K562 (cell line): Measurements from ENCODE around the gene FAM83E.

Experiments used
- HNRNPLL ChIP-seq: fragments of 200-400 bp; formaldehyde crosslinking; IDR thresholded peaks from 2 replicates; pipeline ENCODE4 v1.6.1; 2017; ENCODE audit warnings: low read length, low read depth, mild to moderate bottlenecking; ENCODE audit not compliant: poor library complexity, severe bottlenecking
- SMAD2 ChIP-seq: fragments of 150-350 bp; IDR thresholded peaks from 2 replicates; pipeline ENCODE4 v1.6.1; 2014; ENCODE audit warnings: low read depth, mild to moderate bottlenecking, low read length

GRCh38 chr19:48617146-48617937, 2.5 kb upstream of the FAM83E start:
- no peak for TF ChIP-seq SMAD2
- TF ChIP-seq HNRNPLL, result no peak
